Measurements from ENCODE around the gene EEF1A1.

DNA sequence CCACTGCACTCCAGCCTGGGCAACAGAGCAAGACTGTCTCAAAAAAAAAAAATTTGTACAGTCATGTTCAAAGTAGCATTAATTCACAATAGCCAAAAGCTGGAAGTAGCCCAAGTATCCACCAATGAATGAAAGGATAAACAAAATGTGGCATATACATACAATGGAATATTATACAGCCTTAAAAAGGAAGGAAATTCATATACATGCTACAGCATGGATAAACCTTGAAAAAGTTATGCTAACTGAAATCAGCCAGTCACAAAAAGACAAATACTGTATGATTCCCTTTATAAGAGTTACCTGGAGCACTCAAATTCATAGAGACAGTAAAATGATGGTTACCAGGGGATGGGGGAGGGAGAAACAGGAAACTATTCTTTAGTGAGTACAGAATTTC lies 15.7 kb downstream of the EEF1A1 start:
- TF ChIP-seq CTCF (IDR thresholded peaks at IDR 0.05), result no peak
- TF ChIP-seq POLR2A (IDR thresholded peaks at IDR 0.05), result no peak

Data from testis (tissue), 2 donors.